Progenitor cell of endocrine pancreas (in vitro differentiated cells): ENCODE results near the gene KCNIP4. TPM values are rescaled to one million over a fixed set of nuclear protein-coding genes. Genes with fewer than 3 reads are reported as not detected.

Experiments
- DNase-seq: peaks from one replicate; pipeline ENCODE4 v3.0.0; 2021; ENCODE audit warnings: low spot score; ENCODE audit not compliant: unreplicated experiment
- H3K27ac Mint-ChIP-seq: 2 replicates; pipeline ENCODE4 v1.8.0; 2021; ENCODE audit warnings: mild to moderate bottlenecking, moderate library complexity, mixed read lengths
- H3K27me3 Mint-ChIP-seq: 2 replicates; pipeline ENCODE4 v1.8.0; 2021; ENCODE audit warnings: mixed read lengths
- H3K36me3 Mint-ChIP-seq: 2 replicates; pipeline ENCODE4 v1.8.0; 2022; ENCODE audit warnings: mixed read lengths; ENCODE audit not compliant: insufficient read depth
- H3K4me1 Mint-ChIP-seq: 2 replicates; pipeline ENCODE4 v1.8.0; 2021; ENCODE audit warnings: low read depth, mixed read lengths
- H3K4me3 Mint-ChIP-seq: 2 replicates; pipeline ENCODE4 v1.8.0; 2021; ENCODE audit warnings: low read depth, mild to moderate bottlenecking, moderate library complexity, mixed read lengths
- H3K9me3 Mint-ChIP-seq: 2 replicates; pipeline ENCODE4 v1.8.0; 2021; ENCODE audit warnings: low read depth, mixed read lengths
- CTCF ChIP-seq: fragments of 200-600 bp; sonication (generic); IDR thresholded peaks from one replicate; pipeline ENCODE4 v1.5.0; 2021; ENCODE audit warnings: antibody characterized with exemption, mild to moderate bottlenecking; ENCODE audit not compliant: unreplicated experiment
- total RNA-seq: library from RNA; stranded (reverse); gene quantifications from 2 replicates; pipeline ENCODE4 v1.2.1, GENCODE V29; 2021

Gene KCNIP4
- total RNA-seq, 1 donor from 2014 or later = 0.43 TPM

GRCh38 chr4:21986307-21986706 is 37.7 kb upstream of the KCNIP4 start:
- H3K36me3 Mint-ChIP-seq = no peaks in the 10 kb centered on the region
- no peaks in the 10 kb centered on the region for H3K4me1 Mint-ChIP-seq
- no peaks in the 10 kb centered on the region for H3K27me3 Mint-ChIP-seq
- no peak overlapping the region for H3K4me3 Mint-ChIP-seq
- no peak for TF ChIP-seq CTCF
- no peak for DNase-seq
- no peaks in the 10 kb centered on the region for H3K9me3 Mint-ChIP-seq
- no peak overlapping the region for H3K27ac Mint-ChIP-seq

GRCh38 chr4:21982087-21982486 is 33.5 kb upstream of the KCNIP4 start:
- TF ChIP-seq CTCF = no peak
- no peak overlapping the region for H3K27ac Mint-ChIP-seq
- H3K4me3 Mint-ChIP-seq = no peak overlapping the region
- DNase-seq = no peak
- no peaks in the 10 kb centered on the region for H3K27me3 Mint-ChIP-seq
- no peaks in the 10 kb centered on the region for H3K9me3 Mint-ChIP-seq
- H3K36me3 Mint-ChIP-seq = no peaks in the 10 kb centered on the region
- H3K4me1 Mint-ChIP-seq = no peaks in the 10 kb centered on the region

- Mint-ChIP-seq H3K4me3 (no peak overlapping the region), H3K36me3 (no peaks in the 10 kb centered on the region), H3K27me3 (no peaks in the 10 kb centered on the region), H3K9me3 (no peaks in the 10 kb centered on the region), H3K27ac (no peak overlapping the region), H3K4me1 (no peaks in the 10 kb centered on the region)
- DNase-seq = no peak
- TF ChIP-seq CTCF = no peak
These were observed 30.6 kb upstream of the KCNIP4 start for GRCh38 chr4:21979196-21979595.

GRCh38 chr4:21976166-21976565 is 27.6 kb upstream of the KCNIP4 start:
- Mint-ChIP-seq H3K4me1 (no peaks in the 10 kb centered on the region), H3K4me3 (no peak overlapping the region), H3K9me3 (no peaks in the 10 kb centered on the region), H3K27me3 (no peaks in the 10 kb centered on the region), H3K36me3 (no peaks in the 10 kb centered on the region), H3K27ac (no peak overlapping the region)
- TF ChIP-seq CTCF = no peak
- DNase-seq = no peak

GRCh38 chr4:21973850-21974249 is 25.3 kb upstream of the KCNIP4 start:
- Mint-ChIP-seq H3K9me3 (no peaks in the 10 kb centered on the region), H3K27ac (no peak overlapping the region), H3K4me1 (no peaks in the 10 kb centered on the region), H3K27me3 (no peaks in the 10 kb centered on the region), H3K4me3 (no peak overlapping the region), H3K36me3 (no peaks in the 10 kb centered on the region)
- no peak for TF ChIP-seq CTCF
- DNase-seq = no peak
